Measurements from ENCODE around the gene HIPK1.

The HIPK1 gene

DNA sequence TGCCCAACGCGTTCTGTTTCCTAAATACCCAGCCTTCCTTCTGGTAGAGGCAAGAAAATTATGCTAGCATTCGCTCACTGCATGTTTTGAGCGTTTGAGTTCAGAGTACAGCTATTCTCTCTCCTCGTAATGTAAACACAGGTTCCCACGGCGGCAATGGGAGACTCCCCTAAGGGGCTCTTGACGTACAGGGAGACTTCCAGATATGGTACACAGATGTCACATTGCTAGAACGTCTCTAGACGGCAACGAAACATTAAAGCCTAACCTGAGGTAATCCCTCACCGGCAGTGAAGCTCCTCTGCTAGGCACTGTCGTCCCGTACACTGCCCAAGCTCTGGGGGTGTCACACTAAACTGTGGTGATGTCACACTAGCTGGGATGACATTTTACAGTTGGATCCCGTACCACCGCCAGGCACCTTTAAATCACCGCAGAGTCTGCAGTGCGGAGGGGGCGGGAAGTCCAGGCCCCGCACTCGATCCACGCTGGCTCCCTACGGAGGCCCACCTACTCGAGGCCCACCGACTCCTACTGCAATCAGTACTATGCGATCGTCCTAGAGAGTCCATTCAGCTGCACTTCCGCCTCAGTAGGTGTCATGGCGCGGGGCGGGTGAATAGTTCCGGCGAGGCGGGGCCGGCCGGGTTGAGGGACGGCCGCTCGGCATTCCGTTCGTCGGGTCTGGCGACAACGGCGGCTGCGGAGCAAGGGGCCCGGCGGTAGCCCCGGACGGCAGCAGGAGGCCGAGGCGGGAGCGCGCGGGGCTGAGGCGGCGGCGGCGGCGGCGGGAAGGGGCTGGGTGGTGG lies at the start of gene HIPK1:
Gene HIPK1 (plus strand): TSS at position 384 of the 809 bp plus-strand sequence.
- TF ChIP-seq, protein P1, sequence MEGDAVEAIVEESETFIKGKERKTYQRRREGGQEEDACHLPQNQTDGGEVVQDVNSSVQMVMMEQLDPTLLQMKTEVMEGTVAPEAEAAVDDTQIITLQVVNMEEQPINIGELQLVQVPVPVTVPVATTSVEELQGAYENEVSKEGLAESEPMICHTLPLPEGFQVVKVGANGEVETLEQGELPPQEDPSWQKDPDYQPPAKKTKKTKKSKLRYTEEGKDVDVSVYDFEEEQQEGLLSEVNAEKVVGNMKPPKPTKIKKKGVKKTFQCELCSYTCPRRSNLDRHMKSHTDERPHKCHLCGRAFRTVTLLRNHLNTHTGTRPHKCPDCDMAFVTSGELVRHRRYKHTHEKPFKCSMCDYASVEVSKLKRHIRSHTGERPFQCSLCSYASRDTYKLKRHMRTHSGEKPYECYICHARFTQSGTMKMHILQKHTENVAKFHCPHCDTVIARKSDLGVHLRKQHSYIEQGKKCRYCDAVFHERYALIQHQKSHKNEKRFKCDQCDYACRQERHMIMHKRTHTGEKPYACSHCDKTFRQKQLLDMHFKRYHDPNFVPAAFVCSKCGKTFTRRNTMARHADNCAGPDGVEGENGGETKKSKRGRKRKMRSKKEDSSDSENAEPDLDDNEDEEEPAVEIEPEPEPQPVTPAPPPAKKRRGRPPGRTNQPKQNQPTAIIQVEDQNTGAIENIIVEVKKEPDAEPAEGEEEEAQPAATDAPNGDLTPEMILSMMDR (IDR thresholded peaks at IDR 0.05; ENCODE audit: borderline replicate concordance, control extremely low read depth, extremely low read depth, insufficient read depth, missing control alignments): no peak
- DNase-seq (ENCODE audit: low spot score): peak; percentile 91
- in situ Hi-C loops (cut with MboI; ENCODE audit: low sequenced_read_pairs, unreplicated experiment): no loop called here

DNA sequence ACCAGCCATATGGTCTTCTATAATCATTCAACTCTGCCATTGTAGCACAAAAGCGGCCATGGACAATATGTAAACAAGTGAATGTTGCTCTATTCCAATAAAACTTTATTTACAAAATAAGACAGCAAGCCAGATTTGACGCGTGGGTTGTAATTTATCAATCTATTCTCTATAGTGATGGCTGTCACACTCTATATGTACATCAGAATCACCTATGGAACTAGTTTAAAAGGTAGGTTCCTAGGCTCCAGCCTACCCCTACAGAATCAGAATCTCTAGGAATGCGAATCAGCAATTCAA lies 49.4 kb upstream of the HIPK1 start:
- TF ChIP-seq, protein P1 (IDR thresholded peaks at IDR 0.05; ENCODE audit: borderline replicate concordance, control extremely low read depth, extremely low read depth, insufficient read depth, missing control alignments): no peak
- no peak for DNase-seq (ENCODE audit: low spot score)
- in situ Hi-C loops (cut with MboI; ENCODE audit: low sequenced_read_pairs, unreplicated experiment): no loop called here

GRCh38 chr1:113881661-113882060 lies 47.5 kb upstream of the HIPK1 start:
- in situ Hi-C loops (cut with MboI; ENCODE audit: low sequenced_read_pairs, unreplicated experiment): no loop called here
- TF ChIP-seq, protein P1 (IDR thresholded peaks at IDR 0.05; ENCODE audit: borderline replicate concordance, control extremely low read depth, extremely low read depth, insufficient read depth, missing control alignments): no peak
- DNase-seq (ENCODE audit: low spot score): no peak

DNA sequence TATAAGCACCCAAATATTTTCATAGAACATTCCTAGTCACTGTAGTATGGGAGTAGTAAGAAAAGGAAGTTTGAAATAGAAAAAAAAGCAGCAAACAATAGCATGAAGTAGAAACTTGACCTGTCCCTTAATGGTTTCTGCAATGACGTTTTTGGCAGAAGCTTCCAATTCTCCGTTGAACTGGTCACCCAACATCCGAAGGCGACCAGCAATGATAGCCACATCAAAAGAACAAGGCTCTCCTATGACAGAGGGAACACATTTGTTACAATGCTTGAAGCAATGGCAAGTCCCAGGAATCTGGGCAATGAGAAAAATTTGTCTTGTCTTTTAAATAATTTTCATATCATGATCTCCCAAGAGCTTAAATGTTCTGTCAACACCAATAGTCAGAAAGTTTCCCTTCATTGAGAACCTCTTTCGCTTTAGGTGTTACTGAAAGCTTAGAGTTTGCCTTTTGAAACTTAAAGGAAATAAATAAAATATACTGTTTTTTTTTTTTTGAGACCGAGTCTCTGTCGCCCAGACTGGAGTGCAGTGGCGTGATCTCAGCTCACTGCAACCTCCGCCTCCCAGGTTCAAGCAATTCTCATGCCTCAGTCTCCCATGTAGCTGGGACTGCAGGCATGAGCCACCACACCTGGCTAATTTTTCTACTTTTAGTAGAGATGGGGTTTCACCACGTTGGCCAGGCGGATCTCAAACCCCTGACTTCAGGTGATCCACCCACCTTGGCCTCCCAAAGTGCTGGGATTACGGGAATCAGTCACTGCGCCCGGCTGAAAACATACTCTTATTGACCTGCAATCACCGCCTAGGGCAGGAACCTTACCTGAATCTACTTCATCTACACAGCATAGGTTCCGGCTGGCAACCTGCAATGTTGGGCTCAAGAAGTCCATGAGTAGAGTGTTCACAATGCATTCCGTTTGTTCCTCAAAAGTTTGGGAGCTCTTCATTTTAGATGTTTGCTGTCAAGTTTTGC lies 42.4 kb upstream of the HIPK1 start:
- TF ChIP-seq, protein P1 (IDR thresholded peaks at IDR 0.05; ENCODE audit: borderline replicate concordance, control extremely low read depth, extremely low read depth, insufficient read depth, missing control alignments): no peak
- in situ Hi-C loops (cut with MboI; ENCODE audit: low sequenced_read_pairs, unreplicated experiment): no loop called here

DNA sequence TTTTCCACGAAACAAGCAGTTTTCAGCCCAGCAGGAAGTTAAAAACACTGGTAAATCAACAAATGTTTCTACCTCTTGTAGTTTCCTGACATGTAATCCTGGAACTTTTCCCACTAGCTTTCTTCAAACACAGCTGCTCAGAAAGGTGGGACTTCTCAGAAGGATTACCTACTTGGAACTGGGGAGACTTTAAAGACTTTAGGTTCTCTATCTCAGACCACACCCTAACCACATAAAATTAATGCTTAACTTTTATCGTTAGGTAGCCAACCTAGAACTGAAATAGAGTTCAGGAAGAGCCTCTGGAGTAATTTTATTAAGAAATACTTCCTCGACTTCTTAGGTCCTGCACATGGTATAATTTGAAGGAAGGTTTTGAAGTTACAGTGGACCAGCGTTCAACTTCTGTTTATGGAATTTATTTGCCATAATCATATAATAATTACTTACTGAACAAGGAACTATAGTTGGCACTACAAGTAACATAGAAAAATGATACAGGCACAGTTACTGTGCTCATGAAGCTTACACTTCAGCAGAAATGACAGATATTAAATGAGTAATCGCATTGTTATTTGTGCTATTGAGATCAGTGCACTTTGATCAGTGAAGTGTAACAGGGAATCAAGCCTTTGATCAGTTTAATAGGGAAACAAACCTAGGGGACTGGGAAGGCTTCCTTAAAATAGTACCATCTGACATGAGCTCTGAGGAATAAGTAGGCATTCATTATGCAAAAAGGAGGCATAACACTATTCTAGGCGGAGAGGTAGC lies 41.5 kb upstream of the HIPK1 start, which contains the start of gene BCL2L15:
Gene BCL2L15 (minus strand): TSS at position 180 of the 774 bp plus-strand sequence. CDS start 206 bp downstream, outside the sequence.
- no peak for DNase-seq (ENCODE audit: low spot score)
- in situ Hi-C loops (cut with MboI; ENCODE audit: low sequenced_read_pairs, unreplicated experiment): no loop called here
- TF ChIP-seq, protein P1 (IDR thresholded peaks at IDR 0.05; ENCODE audit: borderline replicate concordance, control extremely low read depth, extremely low read depth, insufficient read depth, missing control alignments): no peak

More for the DNA sequence above, 42.4 kb upstream of the HIPK1 start:
- no peak for DNase-seq (ENCODE audit: low spot score)

DNA sequence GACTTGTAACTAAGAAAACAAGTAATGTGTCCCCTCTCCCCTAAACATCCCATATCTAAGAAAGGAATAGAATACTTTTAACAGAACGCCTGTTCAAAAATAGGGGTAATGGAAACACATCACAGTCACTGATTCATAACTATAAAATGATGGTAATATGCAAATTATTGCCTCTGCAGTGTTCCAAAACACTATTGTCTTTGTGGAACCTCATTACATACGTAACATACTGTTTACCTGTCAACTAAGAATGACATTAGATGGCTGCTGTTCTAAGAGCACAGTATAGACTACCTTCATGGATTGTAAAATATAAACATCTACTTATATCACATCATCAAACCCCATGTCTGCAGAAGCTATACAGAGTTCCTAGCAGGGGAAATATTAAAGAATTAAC lies 38.3 kb upstream of the HIPK1 start:
- in situ Hi-C loops (cut with MboI; ENCODE audit: low sequenced_read_pairs, unreplicated experiment): no loop called here
- no peak for DNase-seq (ENCODE audit: low spot score)
- TF ChIP-seq, protein P1 (IDR thresholded peaks at IDR 0.05; ENCODE audit: borderline replicate concordance, control extremely low read depth, extremely low read depth, insufficient read depth, missing control alignments): no peak

All from GM13976 (cell line).